Panc1 (cell line): Measurements from ENCODE around the gene TRIM42.

Experiments used
- CTCF ChIP-seq: fragments of 450-650 bp; IDR thresholded peaks from 2 replicates; pipeline ENCODE4 v1.5.1; 2017; ENCODE audit warnings: mild to moderate bottlenecking
- TCF7L2 ChIP-seq: IDR thresholded peaks from 2 replicates; pipeline ENCODE4 v1.6.1; 2011; ENCODE audit warnings: mild to moderate bottlenecking, low read depth, low read length, inconsistent platforms

- TF ChIP-seq CTCF (no peak), TCF7L2 (no peak)
Measured at GRCh38 chr3:140708815-140709214, 31.0 kb downstream of the TRIM42 start.
